GM23248 (cell line): Measurements from ENCODE around the gene ZBED4. TPM values are rescaled to one million over a fixed set of nuclear protein-coding genes. Genes with fewer than 3 reads are reported as not detected.

ENCODE experiments used
- DNase-seq: peaks from one replicate; pipeline ENCODE4 v3.0.0-alpha.2; 2015
- H2AFZ ChIP-seq: fragments of 200-600 bp; sonication (generic); 2 replicates; pipeline ENCODE4 v1.6.1; 2016; ENCODE audit warnings: antibody characterized with exemption
- H3F3A ChIP-seq: fragments of 200-600 bp; sonication (generic); 2 replicates; pipeline ENCODE4 v1.6.1; 2016; ENCODE audit warnings: mild to moderate bottlenecking, antibody characterized with exemption, mixed run types; ENCODE audit not compliant: insufficient read depth
- H3K27ac ChIP-seq: fragments of 200-600 bp; sonication (generic); 2 replicates; pipeline ENCODE4 v1.5.1; 2016; ENCODE audit warnings: mild to moderate bottlenecking
- H3K27me3 ChIP-seq: fragments of 200-600 bp; sonication (generic); replicated peaks from 2 replicates; pipeline ENCODE4 v1.6.1; 2016; ENCODE audit warnings: mild to moderate bottlenecking; ENCODE audit not compliant: insufficient read depth
- H3K36me3 ChIP-seq: fragments of 200-600 bp; sonication (generic); 2 replicates; pipeline ENCODE4 v1.6.1; 2016; ENCODE audit warnings: low read depth, mild to moderate bottlenecking
- H3K4me1 ChIP-seq: fragments of 200-600 bp; sonication (generic); 2 replicates; pipeline ENCODE4 v1.6.1; 2016; ENCODE audit warnings: mild to moderate bottlenecking; ENCODE audit not compliant: insufficient read depth
- H3K4me2 ChIP-seq: fragments of 200-600 bp; sonication (generic); one replicate; pipeline ENCODE4 v1.6.1; 2016; ENCODE audit warnings: mild to moderate bottlenecking; ENCODE audit not compliant: unreplicated experiment
- H3K4me3 ChIP-seq: fragments of 200-600 bp; sonication (generic); 2 replicates; pipeline ENCODE4 v1.5.1; 2016; ENCODE audit warnings: mild to moderate bottlenecking
- H3K79me2 ChIP-seq: fragments of 200-600 bp; sonication (generic); 2 replicates; pipeline ENCODE4 v1.6.1; 2016; ENCODE audit warnings: mild to moderate bottlenecking; ENCODE audit not compliant: insufficient read depth
- H3K9ac ChIP-seq: fragments of 200-600 bp; sonication (generic); 2 replicates; pipeline ENCODE4 v1.6.1; 2016; ENCODE audit warnings: mild to moderate bottlenecking
- H3K9me2 ChIP-seq: fragments of 200-600 bp; sonication (generic); 2 replicates; pipeline ENCODE4 v1.6.1; 2016; ENCODE audit warnings: mixed run types, mild to moderate bottlenecking, moderate library complexity; ENCODE audit not compliant: insufficient read depth
- H3K9me3 ChIP-seq: fragments of 200-600 bp; sonication (generic); one replicate; pipeline ENCODE4 v1.6.1; 2017; ENCODE audit warnings: low read depth
- H4K20me1 ChIP-seq: fragments of 200-600 bp; sonication (generic); 2 replicates; pipeline ENCODE4 v1.6.0; 2016; ENCODE audit not compliant: insufficient read depth
- EZH2 ChIP-seq: fragments of 200-600 bp; sonication (generic); IDR thresholded peaks from 2 replicates; pipeline ENCODE4 v1.6.1; 2018; ENCODE audit warnings: antibody characterized with exemption, mild to moderate bottlenecking; ENCODE audit not compliant: insufficient read depth, poor library complexity, severe bottlenecking
- EZH2phosphoT487 ChIP-seq: fragments of 200-600 bp; sonication (generic); IDR thresholded peaks from 2 replicates; pipeline ENCODE4 v1.6.1; 2018; ENCODE audit warnings: antibody characterized with exemption, moderate library complexity, mild to moderate bottlenecking, low read depth; ENCODE audit not compliant: insufficient read depth
- WGBS, 2 experiments: methylation state at CpG; one replicate each; pipeline ENCODE4 v1.1.6; 2015 to 2017; ENCODE audit warnings: low lambda C conversion rate in 2 of 2, low coverage in 1 of 2; ENCODE audit errors: missing lambda C conversion rate in 2 of 2; 5-methylcytosine and 5-hydroxymethylcytosine counted together
- in situ Hi-C: fragments of 300-500 bp; cut with MboI; formaldehyde crosslinking; loops from 2 replicates; pipeline ENCODE4 v1.15.0; 2020
- polyA plus RNA-seq: library from polyadenylated mRNA; unstranded; fragments of >200 nt; fragmentation: Nextera tagmentation; extraction: Ambion mirVana; gene quantifications from 2 replicates; pipeline ENCODE4 v1.2.1, GENCODE V29; 2016
- small RNA-seq: library from RNA; depleted of rRNA; stranded (forward); fragments of <200 nt; gene quantifications from one replicate; pipeline ENCODE3, GENCODE V24; 2014; ENCODE audit warnings: low read depth, low replicate concordance
- total RNA-seq: library from RNA; depleted of rRNA; stranded (reverse); fragments of >200 nt; shearing (Covaris generic); gene quantifications from 2 replicates; pipeline ENCODE4 v1.2.3, GENCODE V29; 2014; rRNA removed

The ZBED4 gene
- total and polyA plus RNA-seq, 2 experiments from 2014 or later, result 5.0 to 7.7 TPM

DNA sequence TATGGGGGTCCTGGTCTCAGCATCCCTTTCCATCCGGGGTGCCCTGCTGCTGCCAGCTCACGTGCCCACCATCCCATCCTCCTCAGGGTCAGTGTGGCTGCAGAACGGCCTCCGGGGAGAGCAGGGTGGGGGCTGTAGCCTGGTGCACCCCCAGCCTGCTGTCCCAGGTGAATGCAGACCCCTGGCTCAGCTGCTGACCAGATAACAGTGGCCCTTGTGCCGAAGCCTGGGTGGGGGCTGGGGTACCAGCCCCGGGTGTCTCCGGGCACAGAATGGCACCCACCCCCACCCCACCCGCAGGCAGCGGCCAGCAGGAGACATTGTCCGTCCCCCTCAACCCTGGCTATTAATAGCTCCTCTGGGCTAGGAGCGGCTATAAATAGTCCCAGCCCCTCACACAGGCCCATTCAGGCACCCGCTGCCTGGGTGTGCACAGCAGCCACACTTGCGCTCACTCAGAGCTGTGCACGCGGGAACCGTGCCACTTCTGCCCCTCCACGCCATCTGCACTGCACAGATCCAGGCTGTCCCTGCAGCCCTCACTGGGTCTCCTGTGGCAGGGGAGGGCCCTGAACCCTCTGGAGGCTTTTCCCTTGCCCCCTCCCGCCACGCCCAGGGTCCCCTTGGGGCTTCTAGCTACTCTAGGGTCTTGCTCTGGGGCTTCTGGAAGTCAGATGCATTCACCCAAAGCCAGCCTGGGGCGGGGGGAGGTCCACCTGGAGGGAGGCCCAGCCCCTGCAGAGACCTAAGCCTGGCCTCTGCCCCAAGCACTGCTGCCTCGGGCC, 83.5 kb downstream of the ZBED4 start:
- WGBS, 2 experiments, result 76 to 81% methylated on average over 20 of the region's 21 CpGs
- Histone ChIP-seq H3K9me2 (no peaks in the 10 kb centered on the region), H4K20me1 (no peaks in the 10 kb centered on the region), H3K9ac (no peak overlapping the region), H3K4me2 (no peak overlapping the region), H3K27ac (no peak overlapping the region), H3K79me2 (no peaks in the 10 kb centered on the region), H3K36me3 (no peaks in the 10 kb centered on the region), H3K27me3 (no peaks in the 10 kb centered on the region), H2AFZ (no peak overlapping the region), H3K4me3 (no peak overlapping the region), H3K9me3 (no peaks in the 10 kb centered on the region), H3K4me1 (peaks cover 8% of the 10 kb centered on the region; the same call in 1 of the 2 replicates), H3F3A (no peaks in the 10 kb centered on the region)
- no peak for DNase-seq
- in situ Hi-C loops, result no loop called here
- no peak for TF ChIP-seq EZH2phosphoT487
- no peak for TF ChIP-seq EZH2

DNA sequence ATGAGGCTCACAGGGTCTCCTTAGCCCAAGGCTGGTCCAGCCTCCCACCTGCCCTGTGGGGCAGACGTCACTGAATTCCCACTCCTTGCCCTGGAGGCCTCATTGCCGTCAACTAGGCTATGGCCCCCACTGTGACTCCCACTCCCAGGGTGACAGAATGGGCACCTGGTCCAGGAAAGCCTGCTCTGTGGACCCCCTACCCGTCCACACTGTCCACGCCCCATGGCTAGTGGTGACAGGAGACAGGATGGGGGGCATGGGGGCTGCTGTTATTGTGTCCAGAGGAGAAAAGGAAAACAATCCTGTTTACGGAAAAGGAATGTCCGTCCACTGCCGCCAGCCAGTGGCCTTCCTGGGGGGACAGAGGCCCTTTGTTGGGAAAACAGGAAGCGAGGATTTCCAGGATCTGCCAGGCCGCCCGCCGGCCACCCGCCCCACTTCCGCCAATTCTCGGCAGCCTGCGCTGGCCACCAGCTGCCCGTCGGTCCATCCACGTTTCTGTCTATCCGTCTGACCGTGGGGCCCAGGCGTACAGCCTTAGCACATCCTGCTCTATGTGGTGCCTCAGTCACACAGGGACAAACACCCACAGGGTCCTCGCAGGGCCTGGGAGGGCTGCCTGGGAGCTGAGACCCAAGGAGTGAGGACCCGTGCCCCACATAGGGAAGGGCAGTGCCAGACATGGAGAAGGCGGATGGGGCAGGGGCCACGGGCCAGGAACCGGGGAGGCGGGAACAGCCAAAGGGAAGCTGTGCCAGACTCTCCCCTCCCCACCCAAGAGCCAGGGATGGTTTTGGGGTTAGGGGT, 84.3 kb downstream of the ZBED4 start:
- Histone ChIP-seq H3F3A (no peaks in the 10 kb centered on the region), H3K79me2 (no peaks in the 10 kb centered on the region), H3K4me3 (no peak overlapping the region), H3K27me3 (no peaks in the 10 kb centered on the region), H3K9me3 (no peaks in the 10 kb centered on the region), H3K9me2 (no peaks in the 10 kb centered on the region), H3K36me3 (no peaks in the 10 kb centered on the region), H3K4me1 (peaks cover 8% of the 10 kb centered on the region; the same call in 1 of the 2 replicates), H3K4me2 (no peak overlapping the region), H2AFZ (no peak overlapping the region), H3K9ac (no peak overlapping the region), H4K20me1 (no peaks in the 10 kb centered on the region), H3K27ac (no peak overlapping the region)
- in situ Hi-C loops, result no loop called here
- no peak for DNase-seq
- 79 to 83% methylated on average over 25 to 27 of the region's 27 CpGs for WGBS, 2 experiments
- no peak for TF ChIP-seq EZH2phosphoT487
- TF ChIP-seq EZH2, result no peak

DNA sequence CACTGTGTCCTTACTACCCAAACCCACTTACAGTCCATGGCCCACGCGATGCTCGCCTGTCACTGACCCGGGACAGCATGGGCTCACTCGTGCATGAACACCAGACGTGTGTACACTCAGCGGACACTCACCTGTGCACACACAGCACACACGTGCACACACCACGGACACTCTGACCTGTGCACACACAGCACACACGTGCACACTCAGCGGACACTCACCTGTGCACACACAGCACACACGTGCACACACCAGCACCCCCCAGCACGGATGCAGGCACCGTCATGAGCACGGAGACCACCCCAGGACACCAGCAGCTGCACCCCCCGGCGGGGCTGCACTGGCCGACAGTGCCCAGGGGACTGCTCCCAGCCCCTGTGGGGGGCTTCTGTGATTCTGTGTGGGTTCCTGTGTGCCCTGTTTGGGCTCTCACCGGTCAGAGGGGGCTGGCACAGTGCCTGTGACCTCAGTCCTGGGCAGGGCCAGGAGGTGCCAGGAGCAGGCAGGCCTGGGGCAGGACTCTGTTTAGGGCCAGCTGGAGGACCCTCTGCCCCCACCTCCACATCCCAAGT, 85.0 kb downstream of the ZBED4 start:
- no peak for DNase-seq
- Histone ChIP-seq H3K4me3 (no peak overlapping the region), H3K79me2 (no peaks in the 10 kb centered on the region), H3K9ac (no peak overlapping the region), H4K20me1 (no peaks in the 10 kb centered on the region), H3K27ac (no peak overlapping the region), H3K4me1 (peaks cover 8% of the 10 kb centered on the region; the same call in 1 of the 2 replicates), H3K36me3 (no peaks in the 10 kb centered on the region), H3K9me3 (no peaks in the 10 kb centered on the region), H3K27me3 (no peaks in the 10 kb centered on the region), H3K9me2 (no peaks in the 10 kb centered on the region), H2AFZ (no peak overlapping the region), H3F3A (no peaks in the 10 kb centered on the region), H3K4me2 (no peak overlapping the region)
- WGBS, 2 experiments, result 86 to 91% methylated on average over 12 to 19 of the region's 19 CpGs
- in situ Hi-C loops, result no loop called here
- TF ChIP-seq EZH2 (no peak), EZH2phosphoT487 (no peak)

Small RNAs within 50 kb of the gene (small RNA-seq; reads per million reads assigned to genes)
- not detected for gene AL117328.1
- not detected for gene RF00017

Other genes starting within 250 kb of the ZBED4 start
- gene BRD1, start 26.0 kb upstream of the ZBED4 start, total RNA-seq, result 23.1 and 24.4 TPM in 2 replicates
- 4.4 and 4.5 TPM in 2 replicates for gene BRD1, start 26.0 kb upstream of the ZBED4 start, polyA plus RNA-seq
- 16.9 and 24.4 TPM in 2 replicates for gene ALG12, start 64.6 kb downstream of the ZBED4 start, total RNA-seq
- gene ALG12, start 64.6 kb downstream of the ZBED4 start, polyA plus RNA-seq, result 21.9 and 28.5 TPM in 2 replicates
- 57.1 and 73.2 TPM in 2 replicates for gene CRELD2, start 64.8 kb downstream of the ZBED4 start, total RNA-seq
- 78.4 and 80.0 TPM in 2 replicates for gene CRELD2, start 64.8 kb downstream of the ZBED4 start, polyA plus RNA-seq
- 16.2 and 17.3 TPM in 2 replicates for gene PIM3, start 106.9 kb downstream of the ZBED4 start, total RNA-seq
- gene PIM3, start 106.9 kb downstream of the ZBED4 start, polyA plus RNA-seq, result 10.8 TPM in 2 replicates
- not detected in 2 replicates for gene IL17REL, start 158.9 kb downstream of the ZBED4 start, total RNA-seq
- not detected in 2 replicates for gene IL17REL, start 158.9 kb downstream of the ZBED4 start, polyA plus RNA-seq
- not detected in 2 replicates for gene TTLL8, start 204.5 kb downstream of the ZBED4 start, total RNA-seq
- gene TTLL8, start 204.5 kb downstream of the ZBED4 start, polyA plus RNA-seq, result not detected in 2 replicates
- not detected in 2 replicates for gene MLC1, start 231.6 kb downstream of the ZBED4 start, total RNA-seq
- not detected in 2 replicates for gene MLC1, start 231.6 kb downstream of the ZBED4 start, polyA plus RNA-seq
- not detected in 2 replicates for gene MOV10L1, start 236.2 kb downstream of the ZBED4 start, total RNA-seq
- not detected in 2 replicates for gene MOV10L1, start 236.2 kb downstream of the ZBED4 start, polyA plus RNA-seq